Measurements from ENCODE around the gene PPP2R2C. TPM values are rescaled to one million over a fixed set of nuclear protein-coding genes. Genes with fewer than 3 reads are reported as not detected.

Gene PPP2R2C
- total RNA-seq, 1 donor from 2014 or later: not detected

GRCh38 chr4:6368601-6369000, 103.8 kb downstream of the PPP2R2C start:
- peaks cover 19% of the 10 kb centered on the region for H3K27me3 Mint-ChIP-seq (ENCODE audit: unreplicated experiment)
- H3K36me3 Mint-ChIP-seq (ENCODE audit: unreplicated experiment): no peaks in the 10 kb centered on the region
- no peak overlapping the region for H3K4me3 Mint-ChIP-seq (ENCODE audit: unreplicated experiment)
- no peaks in the 10 kb centered on the region for H3K9me3 Mint-ChIP-seq (ENCODE audit: unreplicated experiment)
- no peak overlapping the region for H3K27ac Mint-ChIP-seq (ENCODE audit: unreplicated experiment)
- DNase-seq (ENCODE audit: extremely low spot score, unreplicated experiment): no peak
- TF ChIP-seq CTCF (IDR thresholded peaks at IDR 0.05): no peak
- no peaks in the 10 kb centered on the region for H3K4me1 Mint-ChIP-seq (ENCODE audit: unreplicated experiment)

GRCh38 chr4:6368096-6368495, 104.3 kb downstream of the PPP2R2C start:
- peaks cover 19% of the 10 kb centered on the region for H3K27me3 Mint-ChIP-seq (ENCODE audit: unreplicated experiment)
- TF ChIP-seq CTCF (IDR thresholded peaks at IDR 0.05): no peak
- no peak for DNase-seq (ENCODE audit: extremely low spot score, unreplicated experiment)
- no peaks in the 10 kb centered on the region for H3K36me3 Mint-ChIP-seq (ENCODE audit: unreplicated experiment)
- H3K27ac Mint-ChIP-seq (ENCODE audit: unreplicated experiment): no peak overlapping the region
- no peaks in the 10 kb centered on the region for H3K9me3 Mint-ChIP-seq (ENCODE audit: unreplicated experiment)
- H3K4me1 Mint-ChIP-seq (ENCODE audit: unreplicated experiment): no peaks in the 10 kb centered on the region
- no peak overlapping the region for H3K4me3 Mint-ChIP-seq (ENCODE audit: unreplicated experiment)

GRCh38 chr4:6367371-6367851, 105.0 kb downstream of the PPP2R2C start:
- DNase-seq (ENCODE audit: extremely low spot score, unreplicated experiment): no peak
- H3K4me3 Mint-ChIP-seq (ENCODE audit: unreplicated experiment): no peak overlapping the region
- H3K27ac Mint-ChIP-seq (ENCODE audit: unreplicated experiment): no peak overlapping the region
- H3K4me1 Mint-ChIP-seq (ENCODE audit: unreplicated experiment): no peaks in the 10 kb centered on the region
- no peak for TF ChIP-seq CTCF (IDR thresholded peaks at IDR 0.05)
- H3K36me3 Mint-ChIP-seq (ENCODE audit: unreplicated experiment): no peaks in the 10 kb centered on the region
- peaks cover 19% of the 10 kb centered on the region for H3K27me3 Mint-ChIP-seq (ENCODE audit: unreplicated experiment)
- H3K9me3 Mint-ChIP-seq (ENCODE audit: unreplicated experiment): no peaks in the 10 kb centered on the region

GRCh38 chr4:6366581-6366980, 105.8 kb downstream of the PPP2R2C start:
- H3K4me3 Mint-ChIP-seq (ENCODE audit: unreplicated experiment): no peak overlapping the region
- peaks cover 19% of the 10 kb centered on the region for H3K27me3 Mint-ChIP-seq (ENCODE audit: unreplicated experiment)
- no peak for DNase-seq (ENCODE audit: extremely low spot score, unreplicated experiment)
- TF ChIP-seq CTCF (IDR thresholded peaks at IDR 0.05): no peak
- no peak overlapping the region for H3K27ac Mint-ChIP-seq (ENCODE audit: unreplicated experiment)
- H3K9me3 Mint-ChIP-seq (ENCODE audit: unreplicated experiment): no peaks in the 10 kb centered on the region
- H3K36me3 Mint-ChIP-seq (ENCODE audit: unreplicated experiment): no peaks in the 10 kb centered on the region
- H3K4me1 Mint-ChIP-seq (ENCODE audit: unreplicated experiment): no peaks in the 10 kb centered on the region

- H3K36me3 Mint-ChIP-seq (ENCODE audit: unreplicated experiment): no peaks in the 10 kb centered on the region
- H3K27me3 Mint-ChIP-seq (ENCODE audit: unreplicated experiment): peaks cover 19% of the 10 kb centered on the region
- no peaks in the 10 kb centered on the region for H3K4me1 Mint-ChIP-seq (ENCODE audit: unreplicated experiment)
- no peak overlapping the region for H3K4me3 Mint-ChIP-seq (ENCODE audit: unreplicated experiment)
- DNase-seq (ENCODE audit: extremely low spot score, unreplicated experiment): no peak
- H3K27ac Mint-ChIP-seq (ENCODE audit: unreplicated experiment): no peak overlapping the region
- H3K9me3 Mint-ChIP-seq (ENCODE audit: unreplicated experiment): no peaks in the 10 kb centered on the region
- no peak for TF ChIP-seq CTCF (IDR thresholded peaks at IDR 0.05)
These were observed 106.8 kb downstream of the PPP2R2C start for GRCh38 chr4:6365545-6366086.
